Colonic mucosa (tissue), 4 donors: ENCODE measurements around the gene SDHAF2. TPM values are rescaled to one million over a fixed set of nuclear protein-coding genes. Genes with fewer than 3 reads are reported as not detected.

Source experiments
- DNase-seq: peaks from one replicate; pipeline ENCODE4 v3.0.0-alpha.2; 2020
- H3K27ac ChIP-seq: fragments of 200-600 bp; one replicate; pipeline ENCODE4 v1.8.0; 2021
- H3K27me3 ChIP-seq: fragments of 200-600 bp; one replicate; pipeline ENCODE4 v1.8.0; 2021
- H3K36me3 ChIP-seq: fragments of 200-600 bp; one replicate; pipeline ENCODE4 v1.8.0; 2021
- H3K4me1 ChIP-seq: fragments of 200-600 bp; one replicate; pipeline ENCODE4 v1.8.0; 2021; ENCODE audit warnings: mild to moderate bottlenecking
- H3K4me3 ChIP-seq: fragments of 200-600 bp; one replicate; pipeline ENCODE4 v1.8.0; 2021
- H3K9ac ChIP-seq, 2 donors: one replicate each; pipeline ENCODE4 v1.7.0; 2013; ENCODE audit warnings: control low read depth in 2 of 2, low read depth in 2 of 2, low read length in 2 of 2
- H3K9me3 ChIP-seq: fragments of 200-600 bp; one replicate; pipeline ENCODE4 v1.8.0; 2021
- intact Hi-C: fragments of 100-400 bp; cut with DNase I; formaldehyde crosslinking; loops from one replicate; pipeline ENCODE4 v1.14.1; 2022
- total RNA-seq, 2 donors: library from RNA; stranded (reverse); fragmentation: NEBNext Ultra II Directional in 1 of 2; extraction: Animal tissue kit (Norgen Biotek cat#: 25700) in 1 of 2; gene quantifications; one replicate each; pipeline ENCODE4 v1.2.1, GENCODE V29; 2021
- TF ChIP-seq, protein P1 (sequence below): fragments of 200-600 bp; IDR thresholded peaks from one replicate; pipeline ENCODE4 v1.8.0; 2022; ENCODE audit warnings: antibody characterized with exemption, mild to moderate bottlenecking
- donor health status: healthy.
- donor health status: DM: no; HTN: no; CAD: no.
- donor health status: DM: no; HTN: no; CAD: no.

SDHAF2 gene
- total RNA-seq, 2 donors from 2014 or later: 38.3 to 38.5 TPM

DNA sequence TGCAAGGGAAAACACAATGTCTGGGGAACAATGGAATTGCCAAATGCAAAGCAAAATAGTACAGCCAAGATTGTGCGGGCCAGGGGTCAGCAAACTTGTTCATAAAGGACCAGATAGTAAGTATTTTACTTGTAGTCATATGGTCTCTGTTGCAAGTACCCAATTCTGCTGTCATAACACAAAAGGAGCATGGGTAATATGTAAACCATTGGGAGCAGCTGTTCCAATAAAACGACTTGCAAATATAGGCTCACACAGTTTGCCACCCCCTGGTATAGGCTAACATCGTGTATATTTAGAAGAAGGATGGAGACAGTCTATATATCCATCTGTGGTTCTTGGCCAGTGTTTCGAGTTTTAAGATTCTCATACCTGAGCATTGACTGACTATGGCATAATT is 15.6 kb downstream of the SDHAF2 start:
- no peak overlapping the region for H3K27ac ChIP-seq

DNA sequence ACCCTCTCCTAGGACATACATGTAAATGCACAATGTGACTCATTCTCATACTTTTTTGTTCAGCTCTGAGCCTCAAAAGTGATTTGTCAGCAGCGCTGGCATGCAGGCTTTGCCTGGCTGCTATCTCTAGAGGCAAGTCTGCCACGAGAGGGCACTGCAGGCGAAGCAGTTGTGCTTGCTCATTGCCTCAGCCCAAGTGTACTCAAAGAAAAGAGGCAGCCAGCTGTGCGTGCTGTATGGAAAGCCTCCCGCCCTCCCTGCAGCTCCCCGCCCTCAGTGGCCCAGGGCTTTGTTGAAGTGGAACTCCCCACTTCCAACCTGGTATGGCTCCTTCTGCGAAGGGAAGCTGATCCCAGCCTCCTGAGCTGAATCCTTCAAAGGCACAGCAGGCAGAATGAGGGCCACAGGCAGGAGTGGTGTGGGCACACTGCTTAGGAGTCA is 16.3 kb downstream of the SDHAF2 start:
- intact Hi-C loops: loop anchor here (10.0 kb wide), 1 partner anchor 189 kb away; no protein-coding TSS in a partner anchor
- Histone ChIP-seq H3K4me3 (no peak overlapping the region), H3K27ac (no peak overlapping the region), H3K27me3 (no peaks in the 10 kb centered on the region), H3K9me3 (no peaks in the 10 kb centered on the region), H3K4me1 (no peaks in the 10 kb centered on the region), H3K36me3 (no peaks in the 10 kb centered on the region), H3K9ac (no peak overlapping the region)
- TF ChIP-seq, protein P1, sequence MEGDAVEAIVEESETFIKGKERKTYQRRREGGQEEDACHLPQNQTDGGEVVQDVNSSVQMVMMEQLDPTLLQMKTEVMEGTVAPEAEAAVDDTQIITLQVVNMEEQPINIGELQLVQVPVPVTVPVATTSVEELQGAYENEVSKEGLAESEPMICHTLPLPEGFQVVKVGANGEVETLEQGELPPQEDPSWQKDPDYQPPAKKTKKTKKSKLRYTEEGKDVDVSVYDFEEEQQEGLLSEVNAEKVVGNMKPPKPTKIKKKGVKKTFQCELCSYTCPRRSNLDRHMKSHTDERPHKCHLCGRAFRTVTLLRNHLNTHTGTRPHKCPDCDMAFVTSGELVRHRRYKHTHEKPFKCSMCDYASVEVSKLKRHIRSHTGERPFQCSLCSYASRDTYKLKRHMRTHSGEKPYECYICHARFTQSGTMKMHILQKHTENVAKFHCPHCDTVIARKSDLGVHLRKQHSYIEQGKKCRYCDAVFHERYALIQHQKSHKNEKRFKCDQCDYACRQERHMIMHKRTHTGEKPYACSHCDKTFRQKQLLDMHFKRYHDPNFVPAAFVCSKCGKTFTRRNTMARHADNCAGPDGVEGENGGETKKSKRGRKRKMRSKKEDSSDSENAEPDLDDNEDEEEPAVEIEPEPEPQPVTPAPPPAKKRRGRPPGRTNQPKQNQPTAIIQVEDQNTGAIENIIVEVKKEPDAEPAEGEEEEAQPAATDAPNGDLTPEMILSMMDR: peak; percentile 77
- peak; percentile 90 for DNase-seq

More for the DNA sequence above, 15.6 kb downstream of the SDHAF2 start:
- no peaks in the 10 kb centered on the region for H3K9me3 ChIP-seq
- no peak for DNase-seq
- TF ChIP-seq, protein P1: no peak
- no peak overlapping the region for H3K4me3 ChIP-seq
- no peak overlapping the region for H3K9ac ChIP-seq
- no peaks in the 10 kb centered on the region for H3K4me1 ChIP-seq
- no peaks in the 10 kb centered on the region for H3K27me3 ChIP-seq
- intact Hi-C loops: loop anchor here (10.0 kb wide), 1 partner anchor 189 kb away; no protein-coding TSS in a partner anchor
- H3K36me3 ChIP-seq: no peaks in the 10 kb centered on the region

DNA sequence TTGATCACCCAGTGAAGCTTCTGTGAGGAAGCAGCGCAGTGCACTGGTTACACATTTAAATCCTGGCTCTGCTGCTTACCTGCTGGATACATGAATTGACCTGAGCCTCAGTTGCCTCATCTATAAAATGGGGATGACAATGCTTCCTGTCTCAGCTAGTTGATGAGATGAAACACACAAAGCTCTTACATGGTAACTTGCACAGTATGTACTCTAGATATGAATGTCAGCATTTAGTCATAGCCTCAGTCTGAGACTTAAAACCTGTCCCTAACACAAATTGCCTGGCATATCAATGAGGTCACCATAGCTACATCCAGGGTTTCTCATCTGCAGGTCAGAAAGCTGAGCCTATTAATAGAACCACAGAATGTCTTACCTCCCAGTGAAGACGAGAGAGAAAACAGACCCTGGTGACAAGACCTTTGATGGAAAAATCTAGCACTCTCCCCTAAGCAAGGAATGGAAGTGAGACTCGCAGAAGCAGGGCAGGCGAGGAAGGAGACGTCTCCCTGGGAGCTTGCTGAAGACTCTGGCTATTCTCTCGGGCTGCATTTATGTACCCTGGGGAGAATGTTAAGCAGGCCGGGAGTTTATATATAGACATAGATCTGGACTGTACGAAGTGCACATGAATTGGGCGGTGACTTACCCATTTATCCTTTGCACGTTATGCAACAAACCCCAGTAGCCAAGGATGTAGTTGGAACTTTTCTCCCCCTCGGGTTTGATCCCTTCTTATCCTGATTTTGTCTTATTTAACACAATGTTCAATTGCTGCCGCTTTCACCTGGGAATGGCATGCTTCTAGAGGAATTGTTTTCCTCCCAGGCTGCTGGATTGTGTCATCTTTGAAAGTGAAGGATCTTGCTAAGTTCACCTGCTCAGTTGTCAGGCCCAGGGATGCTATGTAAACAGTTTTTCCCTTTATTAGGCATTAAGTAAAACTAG is 18.0 kb downstream of the SDHAF2 start:
- no peak overlapping the region for H3K27ac ChIP-seq
- no peaks in the 10 kb centered on the region for H3K36me3 ChIP-seq
- no peak overlapping the region for H3K4me3 ChIP-seq
- no peak overlapping the region for H3K9ac ChIP-seq
- no peaks in the 10 kb centered on the region for H3K27me3 ChIP-seq
- no peaks in the 10 kb centered on the region for H3K4me1 ChIP-seq
- intact Hi-C loops: loop anchor here (10.0 kb wide), 1 partner anchor 187 kb away; no protein-coding TSS in a partner anchor
- DNase-seq: no peak
- TF ChIP-seq, protein P1: no peak
- H3K9me3 ChIP-seq: no peaks in the 10 kb centered on the region

DNA sequence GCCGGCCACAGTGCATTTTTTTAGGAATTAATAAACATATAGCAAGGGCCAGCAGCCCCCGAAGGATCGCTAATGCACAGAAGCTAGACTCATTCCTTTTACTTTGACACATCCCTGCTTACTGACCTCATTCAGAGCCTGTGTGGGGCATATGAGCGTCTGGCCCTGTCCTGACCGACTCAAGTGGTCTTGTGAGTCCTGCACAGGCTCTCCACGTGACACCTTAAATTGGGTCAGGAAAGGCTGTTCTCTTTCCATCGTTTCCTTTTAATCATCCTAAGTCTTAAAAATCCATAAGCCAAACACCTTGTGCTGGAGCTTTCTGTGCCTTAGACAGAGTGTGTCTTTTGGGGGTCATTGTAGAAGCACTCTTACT is 18.6 kb downstream of the SDHAF2 start:
- intact Hi-C loops: loop anchor here (10.0 kb wide), 1 partner anchor 186 kb away; no protein-coding TSS in a partner anchor
- Histone ChIP-seq H3K36me3 (no peaks in the 10 kb centered on the region), H3K27ac (no peak overlapping the region), H3K4me3 (no peak overlapping the region), H3K27me3 (no peaks in the 10 kb centered on the region), H3K9me3 (no peaks in the 10 kb centered on the region), H3K9ac (no peak overlapping the region), H3K4me1 (no peaks in the 10 kb centered on the region)
- TF ChIP-seq, protein P1: no peak
- no peak for DNase-seq

DNA sequence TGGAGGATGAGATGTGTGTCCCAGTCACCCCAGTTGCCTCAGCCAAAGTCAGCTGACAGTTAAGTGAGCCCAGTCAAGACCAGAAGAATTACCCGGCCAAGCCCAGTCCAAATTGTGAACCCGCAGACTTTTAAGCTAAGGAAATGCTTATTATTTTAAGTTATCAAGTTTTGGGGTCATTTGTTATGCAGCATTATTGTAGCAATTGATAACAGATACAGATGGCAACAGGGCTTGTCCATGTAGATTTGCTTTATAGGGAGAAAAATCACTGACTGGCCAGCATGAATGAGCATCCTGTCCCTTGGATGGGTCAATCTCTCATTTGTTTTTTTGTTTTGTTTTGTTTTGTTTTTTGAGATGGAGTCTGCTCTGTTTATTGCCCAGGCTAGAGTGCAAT is 22.9 kb downstream of the SDHAF2 start:
- no peaks in the 10 kb centered on the region for H3K36me3 ChIP-seq
- no peaks in the 10 kb centered on the region for H3K27me3 ChIP-seq
- no peak overlapping the region for H3K9ac ChIP-seq
- intact Hi-C loops: no loop called here
- no peak for DNase-seq
- H3K27ac ChIP-seq: no peak overlapping the region
- no peak overlapping the region for H3K4me3 ChIP-seq
- TF ChIP-seq, protein P1: no peak
- no peaks in the 10 kb centered on the region for H3K4me1 ChIP-seq
- no peaks in the 10 kb centered on the region for H3K9me3 ChIP-seq
